ENCODE measurements around the gene CERS6.

DNA sequence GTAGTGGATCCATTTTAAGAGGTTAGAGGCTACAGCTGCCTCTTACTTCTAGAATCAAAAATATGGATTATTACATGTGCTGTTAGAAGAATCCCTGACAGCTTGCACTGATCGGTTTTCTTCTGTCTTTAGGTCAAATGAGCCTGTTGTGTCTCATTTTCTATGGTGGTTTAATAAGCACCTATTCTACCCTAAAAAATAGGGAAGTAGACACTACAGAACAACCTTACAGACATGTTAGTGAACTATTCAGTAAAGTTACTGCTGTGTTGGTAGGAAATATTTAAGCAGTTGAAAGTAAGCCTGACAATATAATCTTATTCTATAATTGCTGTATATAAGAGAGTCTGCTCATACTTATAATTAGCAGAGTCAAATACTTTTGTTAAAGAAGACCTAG, 177.8 kb downstream of the CERS6 start:
- no peak for TF ChIP-seq FOXA1 (IDR thresholded peaks at IDR 0.05)
- TF ChIP-seq TARDBP (IDR thresholded peaks at IDR 0.05): no peak
- TF ChIP-seq FOXM1 (IDR thresholded peaks at IDR 0.05; ENCODE audit: borderline replicate concordance): no peak

Data from HEK293T (cell line).